Cortex of kidney (tissue), 1 donor: ENCODE results near the gene MACROD2.
"Not testable (repeated sequence)": the region's sequence is repeated elsewhere in the genome, so short reads cannot be mapped to it uniquely, and the experiment has no call there.

Source experiments
- DNase-seq: peaks from one replicate; lab custom pipeline; 2025; lab: John Stamatoyannopoulos, UW

The MACROD2 gene

DNA sequence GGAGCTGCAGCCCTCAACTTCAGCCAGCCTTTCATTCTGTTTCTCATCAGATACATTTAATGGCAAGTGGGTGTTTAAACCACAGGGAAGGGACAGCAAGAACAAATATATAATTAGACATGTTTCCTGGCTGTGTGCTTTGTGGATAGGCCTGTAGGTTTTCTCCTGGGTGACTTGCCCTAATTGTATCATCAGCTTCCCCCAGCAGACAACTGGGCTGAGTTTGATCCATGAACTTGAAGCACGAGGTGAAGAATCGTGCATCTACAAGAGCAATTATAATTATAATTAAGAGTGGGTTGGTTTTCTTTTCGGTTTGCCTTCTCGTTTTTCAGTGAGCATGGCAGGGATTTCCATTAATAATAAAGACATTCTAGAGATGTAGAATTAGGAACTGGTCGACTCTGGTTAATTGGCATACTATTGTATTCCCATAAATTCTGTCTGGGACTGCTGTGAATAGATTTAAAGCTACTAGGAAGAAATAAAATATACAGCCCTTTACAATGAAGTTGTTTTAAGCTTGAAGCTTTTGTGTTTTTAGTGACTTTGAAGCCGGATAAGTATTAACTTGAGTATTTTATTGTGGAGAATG lies 1525.7 kb downstream of the MACROD2 start:
- DNase-seq: no peak

DNA sequence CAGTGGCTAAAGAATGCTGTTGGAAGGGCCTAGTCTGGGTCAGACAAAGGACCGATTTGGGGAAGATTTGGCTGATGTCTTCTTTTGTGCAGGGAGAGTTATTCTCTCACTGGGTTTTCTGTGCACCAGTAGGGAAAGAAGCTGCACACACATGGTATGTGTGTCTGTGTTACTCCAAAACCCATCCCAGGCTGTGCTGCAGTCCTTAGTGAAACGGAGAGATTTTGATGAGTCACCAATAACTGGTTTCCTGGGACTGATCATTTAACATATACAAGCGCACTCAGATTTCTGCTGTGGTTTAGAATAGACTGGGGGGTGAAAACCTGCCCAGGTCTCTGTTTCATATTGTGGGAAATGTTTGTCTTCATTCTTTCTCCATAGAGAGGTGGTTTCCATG lies 1528.1 kb downstream of the MACROD2 start:
- DNase-seq: no peak

DNA sequence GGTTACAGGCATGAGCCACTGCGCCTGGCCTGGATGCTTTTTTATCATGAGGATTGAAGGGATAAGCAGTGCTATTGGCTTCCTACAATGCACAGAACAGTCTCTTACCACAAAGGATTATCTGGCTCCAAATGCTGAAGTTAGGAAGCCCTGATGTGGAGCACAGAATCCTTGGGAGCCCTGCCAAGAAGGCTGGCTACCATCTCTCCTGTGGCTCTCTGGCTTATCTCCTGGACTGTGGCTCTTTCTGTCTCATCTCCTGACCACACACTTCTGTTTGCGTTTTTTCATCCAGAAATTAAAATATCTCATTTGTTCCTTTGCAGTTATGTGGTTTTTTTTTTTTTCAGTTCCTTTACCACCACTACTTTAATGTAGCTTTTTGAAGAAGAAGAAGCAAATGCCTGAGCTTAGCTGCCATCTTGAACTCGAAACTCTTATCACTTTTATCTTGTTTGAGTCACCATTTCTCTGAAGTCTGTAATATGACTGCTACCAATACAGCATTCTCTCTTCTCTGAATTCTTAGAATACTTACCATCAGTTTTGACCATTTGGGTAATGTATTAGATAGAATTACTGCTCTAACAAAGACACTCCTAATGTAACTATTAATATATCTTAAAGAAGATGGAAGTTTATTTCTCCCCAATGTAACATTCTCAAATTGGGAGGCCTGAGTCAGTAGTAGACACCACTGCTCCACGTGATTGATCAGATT lies 1533.2 kb downstream of the MACROD2 start:
- DNase-seq: no peak

DNA sequence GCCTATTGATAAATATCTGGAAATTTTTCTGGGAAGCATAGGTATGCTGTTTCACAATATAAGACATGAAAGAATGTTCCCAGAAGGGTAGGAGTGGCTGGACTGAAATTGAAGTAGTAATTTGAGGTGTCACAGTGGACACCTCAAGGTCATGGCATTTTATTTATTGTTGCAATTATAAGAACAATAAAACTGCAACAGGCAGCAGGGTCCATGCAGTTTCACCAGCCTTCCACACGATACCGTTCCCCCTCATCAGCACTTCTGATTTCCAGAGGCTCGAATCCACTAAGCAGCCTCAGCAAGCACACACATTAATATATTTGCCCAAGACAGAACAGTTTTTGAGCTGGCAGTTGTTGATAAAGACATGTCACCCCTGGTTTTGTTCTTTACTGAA lies 1540.5 kb downstream of the MACROD2 start:
- DNase-seq: no peak

DNA sequence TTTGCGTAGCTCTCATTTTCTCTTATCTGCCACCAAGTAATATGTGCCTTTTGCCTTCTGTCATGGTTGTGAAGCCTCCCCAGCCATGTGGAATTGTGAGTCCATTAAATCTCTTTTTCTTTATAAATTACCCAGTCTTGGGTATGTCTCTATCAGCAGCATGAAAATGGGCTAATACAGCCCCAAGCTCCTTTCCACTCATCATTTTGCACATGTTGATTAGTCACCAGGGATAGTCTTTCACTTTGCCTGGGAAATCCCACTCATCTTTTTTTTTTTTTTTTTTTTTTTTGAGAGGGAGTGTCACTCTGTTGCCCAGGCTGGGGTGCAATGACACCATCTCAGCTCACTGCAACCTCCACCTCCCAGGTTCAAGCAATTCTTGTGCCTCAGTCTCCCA lies 1541.9 kb downstream of the MACROD2 start:
- not testable (repeated sequence) for DNase-seq

DNA sequence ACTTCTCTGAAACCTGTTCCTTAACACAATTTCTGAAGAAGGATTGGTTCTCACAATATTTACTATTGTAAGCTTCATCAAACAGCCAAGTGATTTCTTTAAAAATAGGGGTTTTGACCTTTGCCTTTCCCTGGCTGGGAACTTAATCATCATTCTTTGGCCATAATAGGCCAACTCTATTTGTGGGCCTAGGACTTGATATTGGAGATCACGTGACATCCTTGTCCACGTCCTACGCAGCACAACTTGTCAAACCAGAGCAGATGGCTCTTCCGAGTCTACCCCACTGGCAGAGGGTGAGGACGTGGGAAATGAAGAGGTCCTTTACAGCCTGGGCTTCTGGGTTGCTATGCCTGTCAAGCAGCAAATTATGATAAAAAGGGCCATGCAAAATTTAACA lies 1547.3 kb downstream of the MACROD2 start:
- no peak for DNase-seq

DNA sequence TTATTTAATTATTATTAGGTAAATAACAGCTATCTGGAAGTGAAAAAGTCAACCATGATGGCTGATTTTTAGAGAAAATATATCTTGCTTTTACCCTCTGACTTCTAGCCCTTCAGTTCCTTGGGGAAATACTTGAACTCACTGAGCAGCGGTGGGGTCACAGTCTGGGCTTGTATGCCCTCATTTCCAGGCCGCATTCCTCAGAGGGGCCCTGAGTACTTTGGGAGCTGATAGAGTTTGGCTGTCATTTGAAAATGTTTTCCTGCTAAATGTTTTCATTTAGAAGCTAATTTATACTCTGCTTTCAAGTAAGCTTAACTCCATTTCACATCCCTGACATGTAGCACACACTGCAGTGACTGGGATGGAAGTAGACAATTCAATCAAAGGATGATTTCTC lies 1549.4 kb downstream of the MACROD2 start:
- DNase-seq: no peak

DNA sequence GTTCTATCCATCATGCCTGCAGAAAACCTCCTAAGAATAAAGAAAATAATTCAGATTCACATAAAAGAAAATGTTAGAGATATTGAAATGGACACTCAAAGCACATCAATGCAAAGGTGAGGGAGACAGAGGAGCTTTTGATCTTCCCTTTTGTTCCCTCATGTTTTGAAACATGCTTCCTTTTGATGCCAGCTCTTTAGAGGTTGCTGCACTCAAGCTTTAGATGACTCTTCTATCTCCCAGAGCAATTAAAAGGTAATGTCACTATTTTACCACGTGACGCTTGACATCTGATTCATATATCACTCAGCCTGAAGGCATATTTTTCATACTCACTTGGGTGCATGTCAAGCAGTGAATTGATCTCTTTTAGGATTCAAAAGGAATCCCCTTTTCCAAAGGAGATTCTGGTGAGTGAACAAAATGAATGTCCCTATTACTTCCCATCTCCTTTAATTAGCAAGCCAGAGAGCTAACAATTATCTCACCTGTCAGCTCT lies 1551.3 kb downstream of the MACROD2 start:
- no peak for DNase-seq

DNA sequence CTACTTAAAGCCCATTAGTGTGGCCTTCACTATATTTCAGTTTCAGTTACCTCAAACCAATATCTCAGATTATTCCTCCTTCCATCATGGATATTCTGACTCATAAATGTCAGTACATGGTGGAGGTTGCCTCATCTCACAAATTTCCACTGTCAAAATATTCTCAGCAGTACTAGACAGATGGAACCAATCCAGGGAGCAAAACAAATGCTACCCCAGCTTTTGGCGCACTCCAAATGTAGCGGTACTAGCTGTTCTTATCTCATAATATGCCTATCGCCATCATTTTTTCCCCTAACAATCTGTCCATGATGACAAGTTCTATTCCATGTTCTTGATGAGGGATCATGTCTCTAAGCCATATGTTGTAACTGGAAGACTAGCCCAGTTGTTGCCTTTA lies 1551.8 kb downstream of the MACROD2 start:
- DNase-seq: no peak

DNA sequence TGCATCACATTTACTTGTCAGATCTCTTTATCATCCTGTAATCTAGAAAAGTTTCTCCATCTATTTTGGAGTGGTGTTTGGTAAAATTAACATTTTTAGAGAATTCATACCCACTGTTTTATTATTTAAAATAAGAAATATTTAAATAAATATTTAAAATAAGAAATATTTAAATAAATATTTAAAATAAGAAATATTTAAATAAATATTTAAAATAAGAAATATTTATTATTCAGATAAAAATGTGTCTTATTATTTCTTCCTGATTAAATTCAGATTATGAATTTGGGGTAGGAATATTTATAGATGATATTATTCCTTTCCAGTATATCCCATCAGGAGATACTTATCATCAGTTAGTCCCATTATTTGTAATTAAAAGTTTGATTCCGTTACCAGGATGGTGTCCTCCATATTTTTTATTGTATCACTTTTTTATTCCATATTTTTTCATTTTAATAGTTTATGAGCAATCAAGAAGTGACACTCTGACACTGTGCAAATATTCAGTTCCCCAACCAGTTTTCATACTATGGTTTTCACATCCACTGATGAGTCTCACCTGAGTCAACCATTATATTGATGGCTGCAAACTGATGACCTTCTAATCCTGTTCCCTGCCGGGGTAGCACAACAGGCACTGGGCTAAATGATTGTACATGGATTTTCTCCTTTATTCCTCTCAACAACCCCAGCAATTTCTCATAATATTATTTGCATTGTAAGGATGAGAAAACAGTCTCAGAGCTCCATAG lies 1555.0 kb downstream of the MACROD2 start:
- no peak for DNase-seq

DNA sequence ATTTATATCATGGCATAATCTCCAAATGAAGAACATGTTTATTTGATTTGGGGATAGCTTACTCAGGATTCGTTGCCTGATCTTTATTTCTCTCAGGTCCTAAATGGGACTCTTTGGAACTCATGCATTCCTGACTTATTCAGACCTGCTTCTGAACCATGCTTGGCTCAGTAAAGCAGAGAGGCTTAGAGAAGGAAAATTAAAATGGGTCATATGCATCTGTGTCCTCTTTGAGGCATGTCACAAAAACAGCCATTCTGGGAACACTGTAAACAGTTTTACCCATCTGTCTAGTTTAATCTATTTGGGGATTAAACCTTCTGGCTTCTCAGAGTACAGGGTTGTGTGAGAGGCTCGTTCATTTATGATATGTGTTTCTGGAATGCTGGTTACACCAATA lies 1560.6 kb downstream of the MACROD2 start:
- no peak for DNase-seq

DNA sequence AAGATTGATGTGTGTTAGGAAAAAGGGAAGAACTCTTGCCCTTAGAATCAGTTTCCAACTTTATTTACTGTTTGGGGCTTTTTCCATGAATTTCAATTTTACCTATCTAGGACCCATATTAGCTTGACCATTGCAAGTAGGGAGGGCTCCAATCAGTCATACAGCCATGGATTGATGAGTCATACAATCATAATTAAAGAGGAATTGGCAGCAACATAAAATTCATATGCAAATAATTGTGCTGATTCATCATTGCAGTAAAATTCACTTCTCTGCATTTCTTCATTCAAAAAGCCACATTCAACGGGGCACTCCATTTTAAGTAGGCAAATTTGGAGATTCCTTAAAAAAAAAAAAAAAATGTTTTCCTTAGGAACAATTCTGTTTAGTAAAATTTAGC lies 1561.6 kb downstream of the MACROD2 start:
- no peak for DNase-seq

DNA sequence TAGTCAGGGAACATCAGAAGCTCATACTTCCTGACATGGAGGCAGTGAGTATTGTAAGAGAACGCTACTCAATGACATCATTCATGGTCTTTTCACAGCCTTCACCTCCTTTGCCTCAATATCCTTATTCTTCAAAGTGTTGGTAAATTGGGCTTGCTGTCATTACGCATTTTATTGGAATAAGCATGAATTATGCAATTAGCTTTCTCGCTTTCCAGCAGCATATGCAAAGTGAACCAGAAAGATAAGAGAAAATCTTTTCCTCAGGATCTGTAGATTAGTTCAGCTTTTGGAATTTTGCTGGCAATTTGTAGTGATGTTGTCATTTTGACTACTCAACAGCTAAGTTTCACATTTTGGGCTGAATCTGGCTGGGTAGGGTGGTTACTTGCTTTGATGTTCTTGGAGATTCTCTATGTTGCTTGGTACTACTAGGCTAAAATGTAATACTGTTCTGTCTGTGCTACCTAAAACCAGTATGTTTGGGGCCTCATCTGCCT lies 1565.8 kb downstream of the MACROD2 start:
- DNase-seq: no peak

DNA sequence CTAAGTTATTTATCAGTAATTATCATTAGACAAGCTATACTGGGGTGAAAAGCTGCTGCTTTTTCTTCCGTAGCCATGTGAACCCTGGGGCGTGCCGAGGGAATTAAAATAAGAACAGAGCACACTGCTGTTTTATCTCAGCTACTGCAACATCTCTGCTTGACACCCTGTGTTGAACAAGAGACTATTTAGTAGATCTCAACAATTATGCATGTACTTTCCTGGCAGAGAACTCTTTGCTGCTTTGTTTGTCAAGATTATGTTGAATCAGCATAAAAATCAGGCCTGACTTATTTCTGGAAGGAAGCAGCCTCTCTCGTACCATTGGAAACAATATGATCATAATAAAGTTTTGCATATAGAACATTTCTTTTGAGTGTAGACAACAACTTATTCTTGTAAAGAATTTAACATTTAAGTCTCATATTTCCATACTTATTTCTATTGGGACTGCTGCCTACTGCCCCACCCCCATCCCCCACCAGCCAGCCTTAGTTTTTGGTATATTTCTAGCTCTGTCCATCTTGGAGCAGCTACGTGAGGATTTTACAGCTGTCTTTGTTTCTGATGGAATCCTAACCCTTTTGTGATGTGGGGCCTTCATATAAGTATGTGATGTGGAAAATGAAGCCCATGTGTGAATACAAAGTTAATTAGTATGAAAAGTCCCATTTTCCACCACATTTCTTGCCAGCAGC lies 1566.5 kb downstream of the MACROD2 start:
- DNase-seq: no peak

DNA sequence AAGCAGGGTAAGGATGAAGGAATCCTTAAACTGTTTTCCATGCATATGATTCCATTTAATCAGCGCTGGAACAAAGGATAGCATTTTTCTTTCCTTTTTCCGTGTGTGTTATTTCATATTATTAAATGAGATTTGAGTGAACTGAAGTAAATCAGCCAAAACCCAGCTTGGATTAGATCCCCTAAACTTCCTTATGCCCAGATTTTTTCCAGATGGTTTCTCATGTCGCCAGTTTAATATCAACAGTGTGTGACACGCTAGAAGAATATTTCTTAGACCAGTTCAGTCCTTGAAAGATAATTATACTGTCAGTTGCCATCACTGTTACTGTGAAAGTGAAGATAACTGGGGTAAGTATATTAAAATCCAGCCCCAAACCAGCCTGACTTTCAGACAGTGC lies 1568.5 kb downstream of the MACROD2 start:
- DNase-seq: no peak

DNA sequence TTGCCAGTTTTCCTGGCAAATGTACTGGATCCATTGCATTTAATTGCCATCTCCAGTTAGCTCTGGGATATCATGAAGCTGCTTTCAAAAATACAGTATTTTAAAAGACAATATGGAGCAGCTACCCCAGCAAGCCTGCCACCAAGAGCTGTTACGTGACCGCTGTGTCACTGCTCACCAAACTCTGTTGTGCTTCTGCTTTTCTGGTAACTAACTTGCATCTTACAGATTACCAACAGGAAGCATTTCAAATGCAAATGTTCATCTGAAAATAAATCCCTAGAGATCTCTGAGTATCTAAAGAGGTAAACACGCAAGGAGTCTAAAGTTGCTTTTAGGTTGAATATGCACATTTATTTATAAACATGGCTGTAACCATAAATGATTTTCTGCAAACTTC lies 1569.7 kb downstream of the MACROD2 start:
- DNase-seq: no peak

DNA sequence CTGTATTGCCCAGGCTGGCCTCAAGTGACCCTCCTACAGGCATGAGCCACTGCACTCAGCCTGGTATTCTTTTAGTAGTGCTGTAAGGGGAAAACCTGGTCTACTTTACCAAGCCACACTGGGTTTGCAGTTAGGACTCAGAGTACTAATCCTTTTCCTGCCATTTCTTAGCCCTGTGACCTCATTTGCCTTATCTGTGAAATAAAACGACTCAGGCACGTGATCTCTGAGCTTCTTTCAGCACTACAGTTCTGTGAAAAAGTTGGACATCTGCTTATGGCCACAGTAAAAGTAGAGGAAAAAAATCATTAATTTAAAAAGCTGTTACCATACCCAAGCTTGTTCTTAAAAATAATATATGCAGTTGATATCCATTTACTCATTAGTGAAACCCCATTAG lies 1570.5 kb downstream of the MACROD2 start:
- no peak for DNase-seq

DNA sequence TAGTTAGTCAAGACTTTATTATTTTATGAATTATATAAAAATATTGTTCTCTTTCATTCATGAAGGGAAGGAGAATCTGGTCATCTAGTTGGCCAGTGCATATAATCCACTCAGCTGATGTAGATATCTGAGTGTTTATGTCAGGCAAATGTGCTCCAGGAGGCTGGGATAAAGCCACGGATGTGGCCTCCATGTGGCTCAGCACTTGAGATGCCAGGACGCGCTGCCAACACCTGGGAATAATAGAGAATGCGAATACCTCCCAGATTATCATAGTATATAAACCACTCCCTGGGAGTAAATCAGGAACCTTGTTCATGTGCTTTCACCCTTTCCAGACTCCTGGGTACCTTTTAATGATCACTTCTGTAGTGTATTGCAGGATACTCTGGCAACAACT lies 1571.9 kb downstream of the MACROD2 start:
- DNase-seq: no peak

DNA sequence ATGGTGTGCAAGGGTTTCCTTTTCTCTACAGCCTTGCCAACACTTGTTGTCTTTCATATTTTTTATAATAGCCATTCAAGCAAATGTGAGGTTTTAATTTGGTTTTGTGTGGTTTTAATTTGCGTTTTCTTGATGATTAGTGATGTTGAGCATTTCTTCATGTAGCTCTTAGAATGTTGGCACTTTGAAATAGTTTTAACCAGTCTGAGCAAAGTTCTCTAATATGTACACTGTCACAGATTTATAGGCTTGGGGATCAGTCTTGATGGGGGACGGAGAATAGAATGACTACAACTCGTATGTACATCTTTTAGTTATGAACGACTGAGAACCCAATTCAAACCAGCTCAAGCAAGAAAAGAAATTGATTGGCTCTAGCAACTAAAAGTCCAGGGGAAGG lies 1574.8 kb downstream of the MACROD2 start:
- DNase-seq: no peak

DNA sequence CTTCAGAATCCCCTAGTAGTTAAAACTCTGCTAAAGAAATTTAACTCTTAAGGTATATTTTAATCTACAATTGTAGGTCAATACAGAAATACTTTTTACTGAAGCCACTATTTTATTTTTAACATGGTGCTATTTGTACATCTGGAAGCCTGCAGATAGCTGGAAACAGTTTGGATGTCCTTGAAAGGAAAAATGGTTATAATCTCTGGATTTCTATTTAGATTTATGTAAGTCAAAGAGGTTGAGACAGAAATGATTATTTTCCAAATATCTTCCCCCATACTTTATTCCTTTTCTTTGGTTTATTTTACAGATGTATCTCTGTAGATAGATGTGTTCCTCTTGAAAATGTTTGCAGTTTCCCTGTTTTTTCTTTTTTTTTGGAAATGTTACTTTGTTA lies 1575.7 kb downstream of the MACROD2 start:
- no peak for DNase-seq

DNA sequence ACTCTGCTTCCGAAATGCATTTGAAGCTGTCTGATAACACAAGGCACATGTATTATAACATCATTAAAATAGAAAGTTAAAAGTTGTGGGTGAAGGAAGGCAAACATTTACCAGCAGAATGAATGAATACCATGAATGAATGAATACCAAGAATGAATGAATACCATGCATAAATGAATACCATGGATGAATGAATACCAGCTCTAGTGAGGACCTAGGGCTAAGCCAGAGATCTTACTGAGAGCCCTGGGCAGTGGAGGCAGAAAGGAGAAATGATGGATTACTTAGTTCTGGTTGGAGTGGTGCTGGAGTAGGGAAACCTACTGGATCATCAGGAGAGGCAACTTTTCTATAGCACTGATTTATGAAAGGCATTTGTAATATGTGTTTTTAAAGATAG lies 1579.9 kb downstream of the MACROD2 start:
- no peak for DNase-seq

DNA sequence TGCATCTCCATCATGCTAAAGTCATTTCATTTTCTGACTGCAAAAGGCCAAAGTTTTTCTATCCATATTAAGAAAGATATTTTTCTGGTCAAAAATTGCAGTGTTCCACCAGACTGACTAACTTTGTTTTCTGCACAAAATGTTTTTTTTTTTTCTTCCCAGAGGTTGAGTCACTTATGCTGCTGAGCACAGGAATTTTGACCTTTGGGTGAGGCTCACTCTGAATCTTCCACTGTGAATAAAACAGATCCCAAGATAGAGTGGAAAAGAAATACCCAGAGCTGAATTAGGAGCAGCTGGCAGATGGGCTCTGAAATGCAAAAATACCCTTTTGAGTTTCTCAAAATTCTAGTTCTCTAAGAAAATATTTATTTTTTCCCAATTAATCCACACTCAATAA lies 1581.1 kb downstream of the MACROD2 start:
- no peak for DNase-seq
